Activated T-cell treated with anti-CD3 and anti-CD28 coated beads, Interleukin-2, amount 50 U/mL, for 24 hours (primary cell): Measurements from ENCODE around the gene CCDC28A.
A peak's percentile ranks its signal among the peaks of the same experiment; 100 is the strongest.

Experiments used
- DNase-seq: peaks from one replicate; pipeline ENCODE4 v3.0.0-alpha.2; 2020
- H3K27ac Mint-ChIP-seq: 2 replicates; pipeline ENCODE4 v1.8.0; 2020; ENCODE audit warnings: mild to moderate bottlenecking, mixed read lengths
- H3K27me3 Mint-ChIP-seq: 2 replicates; pipeline ENCODE4 v1.8.0; 2020; ENCODE audit warnings: mixed read lengths
- H3K36me3 Mint-ChIP-seq: 2 replicates; pipeline ENCODE4 v1.8.0; 2020; ENCODE audit warnings: low read depth, mixed read lengths
- H3K4me1 Mint-ChIP-seq: 2 replicates; pipeline ENCODE4 v1.8.0; 2020; ENCODE audit warnings: low read depth, mixed read lengths
- H3K4me3 Mint-ChIP-seq: 2 replicates; pipeline ENCODE4 v1.8.0; 2020; ENCODE audit warnings: mild to moderate bottlenecking, moderate library complexity, mixed read lengths
- H3K9me3 Mint-ChIP-seq: 2 replicates; pipeline ENCODE4 v1.8.0; 2020; ENCODE audit warnings: mixed read lengths

The CCDC28A gene

GRCh38 chr6:138806889-138807288 is 33.3 kb downstream of the CCDC28A start:
- Mint-ChIP-seq H3K27ac (no peak overlapping the region), H3K9me3 (no peaks in the 10 kb centered on the region), H3K4me1 (no peaks in the 10 kb centered on the region), H3K27me3 (peaks cover 5% of the 10 kb centered on the region), H3K4me3 (no peak overlapping the region), H3K36me3 (no peaks in the 10 kb centered on the region)
- no peak for DNase-seq

- Mint-ChIP-seq H3K9me3 (no peaks in the 10 kb centered on the region), H3K27ac (no peak overlapping the region), H3K4me3 (no peak overlapping the region), H3K4me1 (no peaks in the 10 kb centered on the region), H3K36me3 (no peaks in the 10 kb centered on the region), H3K27me3 (peaks cover 4% of the 10 kb centered on the region)
- no peak for DNase-seq
Measured at GRCh38 chr6:138809677-138810076, 36.1 kb downstream of the CCDC28A start.

- H3K27me3 Mint-ChIP-seq: peaks cover 2% of the 10 kb centered on the region
- no peak overlapping the region for H3K27ac Mint-ChIP-seq
Measured at GRCh38 chr6:138811866-138812265, 38.3 kb downstream of the CCDC28A start.

GRCh38 chr6:138814179-138814834 is 40.7 kb downstream of the CCDC28A start:
- Mint-ChIP-seq H3K27me3 (no peaks in the 10 kb centered on the region), H3K27ac (no peak overlapping the region), H3K4me1 (peaks cover 24% of the 10 kb centered on the region), H3K4me3 (no peak overlapping the region), H3K36me3 (no peaks in the 10 kb centered on the region), H3K9me3 (no peaks in the 10 kb centered on the region)
- no peak for DNase-seq

More at GRCh38 chr6:138811866-138812265, 38.3 kb downstream of the CCDC28A start:
- H3K9me3 Mint-ChIP-seq: no peaks in the 10 kb centered on the region
- H3K4me1 Mint-ChIP-seq: peaks cover 4% of the 10 kb centered on the region
- no peaks in the 10 kb centered on the region for H3K36me3 Mint-ChIP-seq
- no peak overlapping the region for H3K4me3 Mint-ChIP-seq
- no peak for DNase-seq

GRCh38 chr6:138815221-138815620 is 41.7 kb downstream of the CCDC28A start:
- Mint-ChIP-seq H3K4me3 (no peak overlapping the region), H3K36me3 (no peaks in the 10 kb centered on the region), H3K27ac (no peak overlapping the region), H3K4me1 (peaks cover 27% of the 10 kb centered on the region), H3K27me3 (no peaks in the 10 kb centered on the region), H3K9me3 (no peaks in the 10 kb centered on the region)
- DNase-seq: no peak

GRCh38 chr6:138815797-138816528 is 42.4 kb downstream of the CCDC28A start:
- Mint-ChIP-seq H3K36me3 (no peaks in the 10 kb centered on the region), H3K9me3 (no peaks in the 10 kb centered on the region), H3K27ac (peak overlapping the region; percentile 41), H3K27me3 (no peaks in the 10 kb centered on the region), H3K4me1 (peaks cover 27% of the 10 kb centered on the region), H3K4me3 (no peak overlapping the region)
- no peak for DNase-seq

- Mint-ChIP-seq H3K4me1 (peaks cover 27% of the 10 kb centered on the region), H3K27ac (peak overlapping the region; percentile 67), H3K9me3 (no peaks in the 10 kb centered on the region), H3K4me3 (no peak overlapping the region), H3K36me3 (no peaks in the 10 kb centered on the region), H3K27me3 (no peaks in the 10 kb centered on the region)
- no peak for DNase-seq
Measured at GRCh38 chr6:138817799-138818198, 44.2 kb downstream of the CCDC28A start.

GRCh38 chr6:138818496-138819194 is 45.1 kb downstream of the CCDC28A start:
- no peaks in the 10 kb centered on the region for H3K36me3 Mint-ChIP-seq
- peak overlapping the region; percentile 67 for H3K27ac Mint-ChIP-seq
- DNase-seq: no peak
- peak overlapping the region; percentile 11 for H3K4me3 Mint-ChIP-seq
- H3K4me1 Mint-ChIP-seq: peaks cover 27% of the 10 kb centered on the region
- no peaks in the 10 kb centered on the region for H3K9me3 Mint-ChIP-seq
- H3K27me3 Mint-ChIP-seq: no peaks in the 10 kb centered on the region

- Mint-ChIP-seq H3K36me3 (no peaks in the 10 kb centered on the region), H3K4me1 (peaks cover 31% of the 10 kb centered on the region), H3K9me3 (no peaks in the 10 kb centered on the region), H3K27ac (no peak overlapping the region), H3K27me3 (no peaks in the 10 kb centered on the region), H3K4me3 (no peak overlapping the region)
- no peak for DNase-seq
Measured at GRCh38 chr6:138821519-138821918, 48.0 kb downstream of the CCDC28A start.

GRCh38 chr6:138824482-138825144 is 51.0 kb downstream of the CCDC28A start:
- H3K27me3 Mint-ChIP-seq: no peaks in the 10 kb centered on the region
- peak; percentile 29 for DNase-seq
- H3K9me3 Mint-ChIP-seq: no peaks in the 10 kb centered on the region
- H3K27ac Mint-ChIP-seq: no peak overlapping the region
- H3K4me3 Mint-ChIP-seq: no peak overlapping the region
- H3K4me1 Mint-ChIP-seq: peaks cover 7% of the 10 kb centered on the region
- no peaks in the 10 kb centered on the region for H3K36me3 Mint-ChIP-seq

- H3K27me3 Mint-ChIP-seq: no peaks in the 10 kb centered on the region
- H3K27ac Mint-ChIP-seq: no peak overlapping the region
- no peaks in the 10 kb centered on the region for H3K9me3 Mint-ChIP-seq
- no peak overlapping the region for H3K4me3 Mint-ChIP-seq
- H3K4me1 Mint-ChIP-seq: no peaks in the 10 kb centered on the region
- H3K36me3 Mint-ChIP-seq: no peaks in the 10 kb centered on the region
- no peak for DNase-seq
Measured at GRCh38 chr6:138830248-138830647, 56.7 kb downstream of the CCDC28A start.

- Mint-ChIP-seq H3K36me3 (no peaks in the 10 kb centered on the region), H3K4me3 (no peak overlapping the region), H3K27ac (no peak overlapping the region), H3K4me1 (no peaks in the 10 kb centered on the region), H3K27me3 (no peaks in the 10 kb centered on the region), H3K9me3 (no peaks in the 10 kb centered on the region)
- no peak for DNase-seq
Measured at GRCh38 chr6:138832182-138832581, 58.6 kb downstream of the CCDC28A start.

GRCh38 chr6:138833816-138834539 is 60.4 kb downstream of the CCDC28A start:
- Mint-ChIP-seq H3K27me3 (no peaks in the 10 kb centered on the region), H3K36me3 (no peaks in the 10 kb centered on the region), H3K4me3 (no peak overlapping the region), H3K4me1 (no peaks in the 10 kb centered on the region), H3K9me3 (no peaks in the 10 kb centered on the region), H3K27ac (no peak overlapping the region)
- no peak for DNase-seq

GRCh38 chr6:138837246-138837645 is 63.7 kb downstream of the CCDC28A start:
- H3K27me3 Mint-ChIP-seq: no peaks in the 10 kb centered on the region
- no peaks in the 10 kb centered on the region for H3K4me1 Mint-ChIP-seq
- H3K36me3 Mint-ChIP-seq: no peaks in the 10 kb centered on the region
- no peak overlapping the region for H3K4me3 Mint-ChIP-seq
- DNase-seq: no peak
- H3K9me3 Mint-ChIP-seq: no peaks in the 10 kb centered on the region
- H3K27ac Mint-ChIP-seq: no peak overlapping the region
